GM19324 (cell line): ENCODE results near the gene TTYH1.

Experiments used
- ATAC-seq: cut with Tn5 transposase; IDR thresholded peaks from one replicate; pipeline ENCODE4 v1.9.1; 2021; ENCODE audit warnings: mild to moderate bottlenecking, moderate library complexity; ENCODE audit not compliant: unreplicated experiment, low FRiP score

The TTYH1 gene

GRCh38 chr19:54391589-54392061, 23.6 kb upstream of the TTYH1 start:
- ATAC-seq = no peak

DNA sequence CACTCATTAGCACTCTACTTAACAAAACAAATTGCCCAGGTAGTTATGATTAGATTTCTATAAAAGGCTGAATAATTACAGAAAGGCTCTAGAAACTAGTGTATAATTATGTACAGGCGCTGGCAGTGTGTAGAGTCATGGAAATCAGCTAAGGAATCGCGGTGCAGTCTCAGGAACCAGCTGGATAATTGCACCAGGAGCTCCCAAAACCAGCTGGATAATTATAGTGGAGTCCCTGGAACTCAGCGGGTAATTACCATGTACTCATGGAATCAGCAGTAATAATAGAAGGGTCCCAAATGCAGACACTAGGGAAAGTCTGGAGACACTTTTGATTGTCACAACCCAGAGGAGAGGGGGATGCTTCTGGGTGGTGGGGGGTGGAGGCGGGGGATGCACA, 23.2 kb upstream of the TTYH1 start:
- no peak for ATAC-seq

GRCh38 chr19:54393381-54393780, 21.9 kb upstream of the TTYH1 start:
- no peak for ATAC-seq

GRCh38 chr19:54395685-54396084, 19.6 kb upstream of the TTYH1 start:
- ATAC-seq = no peak

- ATAC-seq = no peak
Measured at GRCh38 chr19:54399189-54399588, 16.1 kb upstream of the TTYH1 start.

DNA sequence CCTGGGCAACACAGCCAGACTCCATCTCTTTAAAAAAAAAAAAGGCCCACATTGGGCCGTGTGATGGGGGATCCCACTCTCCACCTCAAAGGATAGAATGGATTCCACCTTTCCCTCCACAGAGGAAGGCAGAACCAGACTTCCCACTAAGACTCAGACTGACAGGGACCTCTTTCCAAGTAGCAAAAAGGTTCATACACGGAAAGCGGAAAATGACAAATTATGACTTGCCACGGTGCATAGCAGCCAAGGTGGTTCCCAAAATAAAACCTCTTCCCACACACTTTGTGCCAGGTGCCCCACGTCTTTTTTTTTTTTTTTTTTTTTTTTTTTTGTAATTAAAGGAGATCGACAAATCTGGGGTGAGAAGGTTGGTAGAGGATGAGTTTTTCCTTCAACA, 14.4 kb upstream of the TTYH1 start:
- no peak for ATAC-seq

DNA sequence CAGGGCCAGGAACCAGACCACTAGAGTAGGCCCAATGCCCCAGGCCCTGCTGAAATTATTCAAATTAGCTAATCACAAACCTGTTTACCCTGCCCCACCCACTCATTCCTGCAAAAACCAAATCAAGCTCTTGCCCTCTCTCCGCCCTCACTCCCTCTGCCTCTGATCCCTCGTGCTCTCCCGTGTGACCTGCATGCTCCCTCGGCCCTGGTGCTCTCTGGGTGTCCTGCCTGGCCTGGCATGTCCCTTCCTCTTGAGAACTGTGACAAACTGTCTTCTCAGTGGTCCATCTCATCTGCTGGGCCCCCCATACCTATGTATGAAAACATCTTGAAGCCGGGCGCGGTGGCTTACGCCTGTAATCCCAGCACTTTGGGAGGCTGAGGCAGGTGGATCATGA, 12.2 kb upstream of the TTYH1 start:
- no peak for ATAC-seq

- no peak for ATAC-seq
Measured at GRCh38 chr19:54405628-54406027, 9.6 kb upstream of the TTYH1 start.

DNA sequence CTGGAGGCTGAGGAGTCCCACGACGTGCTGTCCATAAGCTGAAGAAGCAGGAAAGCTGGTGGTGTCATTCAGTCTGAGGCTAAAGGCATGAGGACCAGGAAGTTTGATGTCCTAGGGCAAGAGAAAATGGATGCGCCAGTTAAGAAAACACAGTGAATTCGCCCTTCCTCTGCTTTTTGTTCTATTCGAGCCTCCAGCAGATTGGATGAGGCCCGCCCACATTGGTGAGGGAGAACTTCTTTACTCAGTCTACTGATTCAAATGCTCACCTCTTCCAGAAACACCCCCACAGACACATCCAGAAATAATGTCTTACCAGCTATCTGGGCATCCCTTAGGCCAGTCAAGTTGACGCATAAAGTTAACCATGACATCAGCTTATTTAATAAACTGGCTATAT, 7.5 kb upstream of the TTYH1 start:
- ATAC-seq = no peak

GRCh38 chr19:54408456-54409026, 6.7 kb upstream of the TTYH1 start:
- ATAC-seq = no peak

GRCh38 chr19:54411033-54411432, 4.2 kb upstream of the TTYH1 start:
- ATAC-seq = no peak

GRCh38 chr19:54412877-54413276, 2.4 kb upstream of the TTYH1 start:
- no peak for ATAC-seq

- no peak for ATAC-seq
Measured at GRCh38 chr19:54414156-54414555, 1.1 kb upstream of the TTYH1 start.

DNA sequence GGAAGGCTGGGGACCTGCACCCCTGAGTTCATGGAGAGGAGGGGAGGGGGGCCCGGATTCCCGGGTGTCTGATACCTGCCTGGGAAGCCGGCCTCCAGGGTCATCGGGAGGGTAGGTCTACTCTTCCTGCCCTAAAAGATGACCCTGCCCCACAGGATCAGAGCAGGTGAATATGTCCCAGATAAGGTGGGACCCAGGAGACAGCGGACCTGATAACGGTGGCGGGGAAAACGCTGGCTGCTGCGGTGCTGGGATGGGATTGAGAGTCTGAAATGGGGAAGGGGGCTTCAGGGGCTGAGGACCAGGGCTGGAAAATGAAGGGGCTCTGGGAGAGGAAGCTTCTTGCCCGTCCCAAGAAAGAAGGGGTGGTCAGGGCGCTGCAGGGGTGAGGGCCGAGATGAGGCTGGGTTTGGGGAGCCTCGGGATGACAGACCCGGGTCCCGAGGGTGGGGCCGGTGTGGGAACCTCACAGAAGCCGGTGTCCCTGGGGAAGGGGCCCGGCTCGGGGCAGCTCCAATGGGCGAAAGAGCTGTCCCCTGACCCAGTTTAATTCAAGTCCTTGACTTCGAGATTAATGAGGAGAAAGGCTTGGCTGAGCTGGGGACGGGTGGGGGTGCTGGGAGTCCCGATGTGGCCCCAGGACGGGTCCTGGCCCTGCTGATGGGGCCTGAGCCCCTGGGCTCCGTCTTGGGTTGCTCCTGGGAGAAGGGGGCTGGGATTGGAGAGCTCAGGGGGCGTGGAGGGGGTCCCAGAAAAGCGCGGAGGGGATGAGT, 823 bp downstream of the TTYH1 start:
- ATAC-seq = no peak

DNA sequence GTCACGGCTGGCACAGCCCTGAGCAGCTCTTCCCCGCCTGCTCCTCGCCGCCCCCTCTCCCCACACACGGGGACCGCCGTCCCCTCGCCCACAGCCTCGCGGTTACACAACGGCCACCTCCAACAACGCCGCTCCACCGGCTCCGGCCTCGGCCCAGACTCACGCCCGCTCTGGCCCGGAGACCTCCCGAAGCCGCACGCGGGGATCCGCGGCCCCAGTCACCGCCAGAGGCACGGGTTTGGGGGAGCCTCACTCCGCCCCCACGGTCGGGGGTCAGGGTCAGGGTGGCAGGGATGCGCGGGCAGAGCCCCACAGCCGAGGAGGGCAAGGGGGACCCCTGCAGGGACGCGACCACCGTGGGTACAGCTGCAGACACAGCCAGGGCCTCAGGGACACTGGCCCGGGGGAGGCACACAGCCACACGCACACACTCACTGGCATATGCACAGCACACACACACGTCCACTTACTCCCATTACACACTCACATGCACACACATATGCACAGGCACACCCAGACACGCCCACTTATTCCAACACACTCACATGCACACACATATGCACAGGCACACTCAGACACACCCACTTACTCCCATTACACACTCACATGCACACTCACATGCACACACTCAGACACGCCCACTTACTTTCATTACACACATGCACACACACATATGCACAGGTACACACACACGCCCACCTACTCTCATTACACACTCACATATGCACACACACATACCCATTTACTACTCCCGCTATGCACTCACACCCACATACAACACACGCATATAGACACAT, 1.6 kb downstream of the TTYH1 start:
- ATAC-seq = no peak

GRCh38 chr19:54418030-54418929, 3.0 kb downstream of the TTYH1 start:
- no peak for ATAC-seq

DNA sequence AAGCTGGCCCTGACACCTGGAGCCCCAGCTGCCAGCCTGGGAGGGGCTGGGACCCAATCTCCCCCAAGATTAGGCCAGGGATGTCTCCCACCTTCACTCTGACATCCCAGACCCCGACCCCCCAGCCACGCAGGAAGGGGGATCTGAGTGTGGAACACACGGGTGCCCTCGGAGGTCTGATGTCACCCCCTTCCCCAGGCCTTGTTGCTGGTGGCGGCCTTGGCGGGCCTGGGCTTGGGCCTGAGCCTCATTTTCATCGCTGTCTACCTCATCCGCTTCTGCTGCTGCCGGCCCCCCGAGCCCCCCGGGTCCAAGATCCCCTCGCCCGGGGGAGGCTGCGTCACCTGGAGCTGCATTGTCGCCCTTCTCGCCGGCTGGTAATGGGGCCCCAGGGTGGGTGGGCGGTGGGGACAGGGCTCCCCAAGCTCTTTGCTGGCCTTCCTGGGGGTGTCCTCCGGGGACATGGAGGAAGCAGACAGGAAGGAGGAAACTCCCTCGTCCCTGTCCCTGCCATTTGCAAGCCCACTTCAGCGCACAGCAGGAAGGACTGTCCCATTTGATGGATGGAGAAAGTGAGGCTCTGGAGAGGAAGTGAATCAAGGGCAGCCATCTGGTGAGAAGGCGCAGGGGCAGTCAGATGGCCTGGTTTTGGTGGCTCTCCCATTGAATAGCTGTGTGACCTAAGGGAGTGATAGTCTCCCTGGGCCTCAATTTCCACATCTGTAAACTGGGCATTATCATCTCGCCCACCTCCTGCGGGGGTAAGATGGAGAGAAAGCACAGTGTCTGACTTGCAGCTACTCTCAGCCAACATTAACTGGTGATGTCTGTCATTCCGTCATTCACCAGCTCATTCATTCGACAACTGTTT, 3.9 kb downstream of the TTYH1 start:
- no peak for ATAC-seq

DNA sequence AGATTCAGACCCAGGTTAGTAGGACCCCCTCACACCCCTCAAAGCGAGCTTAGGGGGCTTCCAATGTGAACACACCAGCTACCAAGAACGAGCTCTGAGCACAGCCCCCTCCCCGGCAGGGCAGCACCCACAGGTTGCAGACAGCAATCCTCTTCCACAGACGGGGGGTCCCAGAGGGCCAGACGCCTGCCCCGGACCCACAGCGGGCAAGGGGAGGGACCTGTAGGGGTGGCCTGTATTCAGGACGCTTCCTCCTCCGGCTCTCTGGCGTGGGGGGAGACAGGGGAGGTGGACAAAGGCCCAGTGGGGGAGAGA, 4.8 kb downstream of the TTYH1 start:
- no peak for ATAC-seq

GRCh38 chr19:54420383-54421168, 5.3 kb downstream of the TTYH1 start:
- ATAC-seq = no peak
